Esophagus mucosa (tissue), 1 donor: Measurements from ENCODE around the gene HOXA10. TPM values are rescaled to one million over a fixed set of nuclear protein-coding genes. Genes with fewer than 3 reads are reported as not detected.

Experiments used
- ATAC-seq: fragments of 200-7000 bp; cut with Tn5 transposase; one replicate; pipeline ENCODE4 v1.9.1; 2020
- total RNA-seq: library from RNA; stranded (reverse); gene quantifications from one replicate; pipeline ENCODE4 v1.2.4, GENCODE V29; 2023
- donor health status: DM: yes; HTN: yes; CAD: no.

HOXA10 gene
- total RNA-seq, 1 donor from 2014 or later, result 1.1 TPM

- ATAC-seq, result no peak
Measured at GRCh38 chr7:27128776-27129728, 45.1 kb downstream of the HOXA10 start.

- no peak for ATAC-seq
Measured at GRCh38 chr7:27128034-27128433, 46.1 kb downstream of the HOXA10 start.

- no peak for ATAC-seq
Measured at GRCh38 chr7:27126596-27127327, 47.4 kb downstream of the HOXA10 start.

- no peak for ATAC-seq
Measured at GRCh38 chr7:27125986-27126394, 48.1 kb downstream of the HOXA10 start.

GRCh38 chr7:27124902-27125689, 49.0 kb downstream of the HOXA10 start:
- no peak for ATAC-seq

- ATAC-seq, result no peak
Measured at GRCh38 chr7:27124096-27124901, 49.8 kb downstream of the HOXA10 start.

GRCh38 chr7:27123477-27124053, 50.6 kb downstream of the HOXA10 start:
- ATAC-seq, result no peak

GRCh38 chr7:27123007-27123476, 51.1 kb downstream of the HOXA10 start:
- ATAC-seq, result peak; percentile 18

GRCh38 chr7:27122077-27122910, 51.8 kb downstream of the HOXA10 start:
- no peak for ATAC-seq

- no peak for ATAC-seq
Measured at GRCh38 chr7:27121684-27122076, 52.4 kb downstream of the HOXA10 start.

Other genes with a start within 250 kb of the HOXA10 start
- gene HOXA1, start 78.3 kb downstream of the HOXA10 start, total RNA-seq, result 3.2 TPM
- 1.1 TPM for gene HOXA2, start 71.6 kb downstream of the HOXA10 start, total RNA-seq
- 5.5 TPM for gene HOXA4, start 43.6 kb downstream of the HOXA10 start, total RNA-seq
- 5.6 TPM for gene HOXA5, start 30.6 kb downstream of the HOXA10 start, total RNA-seq
- gene HOXA6, start 26.5 kb downstream of the HOXA10 start, total RNA-seq, result 1.7 TPM
- 5.4 TPM for gene HOXA3, start 21.7 kb downstream of the HOXA10 start, total RNA-seq
- 5.2 TPM for gene HOXA7, start 17.6 kb downstream of the HOXA10 start, total RNA-seq
- gene HOXA9, start 8.8 kb downstream of the HOXA10 start, total RNA-seq, result 1.7 TPM
- gene HOXA11, start 10.9 kb upstream of the HOXA10 start, total RNA-seq, result not detected
- not detected for gene HOXA13, start 25.8 kb upstream of the HOXA10 start, total RNA-seq
- not detected for gene EVX1, start 68.5 kb upstream of the HOXA10 start, total RNA-seq